OCI-LY1 (cell line): ENCODE measurements around the gene ZFYVE21.

Experiments used
- H2AFZ ChIP-seq: fragments of 200-600 bp; sonication (generic), shearing (Covaris generic); 2 replicates; pipeline ENCODE4 v1.6.0; 2014; ENCODE audit warnings: antibody characterized with exemption, mild to moderate bottlenecking, low read length
- H3F3A ChIP-seq: fragments of 200-600 bp; sonication (generic), shearing (Covaris generic); 2 replicates; pipeline ENCODE4 v1.6.0; 2014; ENCODE audit warnings: mild to moderate bottlenecking, antibody characterized with exemption, low read length, moderate library complexity; ENCODE audit not compliant: insufficient read depth
- H3K27ac ChIP-seq: fragments of 200-600 bp; sonication (generic); 2 replicates; pipeline ENCODE4 v1.5.1; 2014; ENCODE audit warnings: low read length, mixed run types, mild to moderate bottlenecking, low read depth; ENCODE audit not compliant: poor library complexity, severe bottlenecking
- H3K27me3 ChIP-seq: fragments of 200-600 bp; sonication (generic); 2 replicates; pipeline ENCODE4 v1.6.0; 2014; ENCODE audit warnings: antibody characterized with exemption, mild to moderate bottlenecking, low read length, moderate library complexity; ENCODE audit not compliant: insufficient read depth
- H3K36me3 ChIP-seq: fragments of 200-600 bp; sonication (generic); 2 replicates; pipeline ENCODE4 v1.6.1; 2014; ENCODE audit warnings: mild to moderate bottlenecking, antibody characterized with exemption, low read length, moderate library complexity, mixed read lengths; ENCODE audit not compliant: insufficient read depth
- H3K4me1 ChIP-seq: fragments of 200-600 bp; sonication (generic); 2 replicates; pipeline ENCODE4 v1.5.1; 2014; ENCODE audit warnings: mild to moderate bottlenecking, low read length, moderate library complexity; ENCODE audit not compliant: insufficient read depth, severe bottlenecking
- H3K4me2 ChIP-seq: fragments of 200-600 bp; sonication (generic), shearing (Covaris generic); 2 replicates; pipeline ENCODE4 v1.6.1; 2014; ENCODE audit warnings: low read length
- H3K4me3 ChIP-seq: fragments of 200-600 bp; sonication (generic); 2 replicates; pipeline ENCODE4 v1.5.1; 2014; ENCODE audit warnings: low read length, low read depth, mild to moderate bottlenecking, mixed read lengths; ENCODE audit not compliant: poor library complexity, severe bottlenecking
- H3K79me2 ChIP-seq: fragments of 200-600 bp; shearing (Covaris generic); 2 replicates; pipeline ENCODE4 v1.6.1; 2016; ENCODE audit warnings: mixed run types, low read length, mixed read lengths; ENCODE audit not compliant: insufficient read depth
- H3K9ac ChIP-seq: fragments of 200-600 bp; sonication (generic), shearing (Covaris generic); 2 replicates; pipeline ENCODE4 v1.6.1; 2014; ENCODE audit warnings: mild to moderate bottlenecking, low read length, mixed read lengths
- H3K9me2 ChIP-seq: fragments of 200-600 bp; sonication (generic), shearing (Covaris generic); 2 replicates; pipeline ENCODE4 v1.6.1; 2014; ENCODE audit warnings: low read depth, mild to moderate bottlenecking, low read length, mixed read lengths
- H3K9me3 ChIP-seq: fragments of 200-600 bp; shearing (Covaris generic); 2 replicates; pipeline ENCODE4 v1.6.1; 2014; ENCODE audit warnings: low read length, mixed read lengths
- H4K20me1 ChIP-seq: fragments of 200-600 bp; sonication (generic), shearing (Covaris generic); 2 replicates; pipeline ENCODE4 v1.6.0; 2016; ENCODE audit warnings: mild to moderate bottlenecking, low read length; ENCODE audit not compliant: insufficient read depth
- CTCF ChIP-seq: fragments of 200-600 bp; sonication (generic), shearing (Covaris generic); IDR thresholded peaks from 2 replicates; pipeline ENCODE4 v1.5.1; 2017; ENCODE audit warnings: mild to moderate bottlenecking, antibody characterized with exemption, low read length, moderate library complexity, mixed read lengths
- EZH2 ChIP-seq: fragments of 200-600 bp; sonication (generic), shearing (Covaris generic); IDR thresholded peaks from 2 replicates; pipeline ENCODE4 v1.8.0; 2017; ENCODE audit warnings: borderline replicate concordance, mixed run types, mild to moderate bottlenecking, antibody characterized with exemption, low read length, moderate library complexity, mixed read lengths

ZFYVE21 gene

GRCh38 chr14:103718572-103718971 lies 3.0 kb downstream of the ZFYVE21 start:
- Histone ChIP-seq H2AFZ (no peak overlapping the region), H3K4me2 (peak overlapping the region; percentile 12; the same call in 1 of the 2 replicates), H3F3A (no peaks in the 10 kb centered on the region), H3K4me1 (peaks cover 48% of the 10 kb centered on the region), H3K27me3 (no peaks in the 10 kb centered on the region), H3K9me3 (no peaks in the 10 kb centered on the region), H4K20me1 (no peaks in the 10 kb centered on the region), H3K79me2 (peaks cover 47% of the 10 kb centered on the region), H3K9ac (no peak overlapping the region), H3K9me2 (no peaks in the 10 kb centered on the region), H3K27ac (no peak overlapping the region), H3K36me3 (peaks cover 7% of the 10 kb centered on the region; the same call in 1 of the 2 replicates), H3K4me3 (no peak overlapping the region)
- TF ChIP-seq EZH2 (no peak), CTCF (no peak)

GRCh38 chr14:103719751-103720150 lies 4.1 kb downstream of the ZFYVE21 start:
- H3K4me3 ChIP-seq: no peak overlapping the region
- no peaks in the 10 kb centered on the region for H3K9me3 ChIP-seq
- H3K9ac ChIP-seq: no peak overlapping the region; the same call in 1 of the 2 replicates
- no peaks in the 10 kb centered on the region for H3F3A ChIP-seq
- no peak overlapping the region for H2AFZ ChIP-seq
- H3K36me3 ChIP-seq: 0 out of 2 replicates have a peak, but pooled peaks cover 4% of the 10 kb centered on the region
- no peaks in the 10 kb centered on the region for H4K20me1 ChIP-seq
- peak overlapping the region; percentile 31; the same call in 1 of the 2 replicates for H3K4me2 ChIP-seq
- peaks cover 35% of the 10 kb centered on the region for H3K79me2 ChIP-seq
- TF ChIP-seq EZH2 (no peak), CTCF (no peak)
- H3K27me3 ChIP-seq: no peaks in the 10 kb centered on the region
- H3K9me2 ChIP-seq: no peaks in the 10 kb centered on the region
- H3K27ac ChIP-seq: peak overlapping the region; percentile 50
- H3K4me1 ChIP-seq: peaks cover 39% of the 10 kb centered on the region

DNA sequence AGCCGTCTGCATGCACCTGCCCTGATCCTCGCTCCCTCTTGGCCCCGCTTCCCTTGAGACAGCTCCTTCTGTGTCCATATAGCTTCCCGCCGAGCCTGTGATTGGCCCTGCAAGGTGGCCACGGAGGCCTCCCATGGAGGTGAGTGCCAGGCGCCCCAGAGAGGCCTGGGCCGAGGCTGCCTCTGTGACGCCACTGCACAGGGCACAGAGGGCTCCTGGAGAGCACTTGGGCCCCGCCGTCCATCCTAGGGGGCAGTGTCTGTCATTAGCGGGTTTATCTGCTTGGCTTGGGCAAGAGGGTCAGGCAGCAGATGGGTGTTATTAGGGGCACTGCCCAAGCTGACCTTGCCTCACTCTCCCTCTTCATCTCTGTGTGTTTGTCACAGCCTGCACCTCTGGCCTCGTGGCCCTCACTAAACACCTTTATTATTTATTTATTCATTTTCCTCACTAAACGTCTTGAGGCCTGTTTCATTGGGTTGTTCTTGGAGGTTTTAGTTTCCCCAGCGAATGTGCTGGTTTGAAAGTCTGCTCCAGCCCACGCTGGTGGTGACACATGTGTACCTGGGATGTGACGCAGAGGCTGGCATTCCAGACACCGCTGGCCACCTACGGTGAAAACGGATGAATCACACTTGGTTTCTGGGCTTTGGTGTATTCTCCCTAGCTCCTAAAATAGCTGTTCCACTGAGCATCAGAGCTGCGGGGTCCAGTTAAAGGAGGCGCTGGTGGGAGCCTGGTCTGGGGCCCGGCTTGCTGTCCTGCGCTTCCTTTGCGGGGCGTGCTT lies 5.9 kb downstream of the ZFYVE21 start:
- H3K9me2 ChIP-seq: no peaks in the 10 kb centered on the region
- H2AFZ ChIP-seq: no peak overlapping the region
- no peaks in the 10 kb centered on the region for H3K9me3 ChIP-seq
- peaks cover 36% of the 10 kb centered on the region for H3K4me1 ChIP-seq
- H3K36me3 ChIP-seq: 0 out of 2 replicates have a peak, but pooled peaks cover 4% of the 10 kb centered on the region
- no peaks in the 10 kb centered on the region for H3K27me3 ChIP-seq
- H3K4me2 ChIP-seq: no peak overlapping the region
- no peak overlapping the region for H3K9ac ChIP-seq
- TF ChIP-seq EZH2 (no peak), CTCF (no peak)
- H4K20me1 ChIP-seq: no peaks in the 10 kb centered on the region
- H3F3A ChIP-seq: no peaks in the 10 kb centered on the region
- H3K27ac ChIP-seq: no peak overlapping the region
- peaks cover 33% of the 10 kb centered on the region for H3K79me2 ChIP-seq
- H3K4me3 ChIP-seq: no peak overlapping the region
